Measurements from ENCODE around the gene GABRG3.

GABRG3 gene

GRCh38 chr15:27457766-27458165 is 486.8 kb downstream of the GABRG3 start:
- in situ Hi-C loops (cut with HindIII; ENCODE audit: low pct_unique_long_range_greater_than_20kb, low sequenced_read_pairs), result no loop called here
- no peak for TF ChIP-seq JUND (IDR thresholded peaks at IDR 0.05; ENCODE audit: low read depth)
- no peak for DNase-seq (ENCODE audit: low read depth in 1 of 2, low spot score in 1 of 2)

DNA sequence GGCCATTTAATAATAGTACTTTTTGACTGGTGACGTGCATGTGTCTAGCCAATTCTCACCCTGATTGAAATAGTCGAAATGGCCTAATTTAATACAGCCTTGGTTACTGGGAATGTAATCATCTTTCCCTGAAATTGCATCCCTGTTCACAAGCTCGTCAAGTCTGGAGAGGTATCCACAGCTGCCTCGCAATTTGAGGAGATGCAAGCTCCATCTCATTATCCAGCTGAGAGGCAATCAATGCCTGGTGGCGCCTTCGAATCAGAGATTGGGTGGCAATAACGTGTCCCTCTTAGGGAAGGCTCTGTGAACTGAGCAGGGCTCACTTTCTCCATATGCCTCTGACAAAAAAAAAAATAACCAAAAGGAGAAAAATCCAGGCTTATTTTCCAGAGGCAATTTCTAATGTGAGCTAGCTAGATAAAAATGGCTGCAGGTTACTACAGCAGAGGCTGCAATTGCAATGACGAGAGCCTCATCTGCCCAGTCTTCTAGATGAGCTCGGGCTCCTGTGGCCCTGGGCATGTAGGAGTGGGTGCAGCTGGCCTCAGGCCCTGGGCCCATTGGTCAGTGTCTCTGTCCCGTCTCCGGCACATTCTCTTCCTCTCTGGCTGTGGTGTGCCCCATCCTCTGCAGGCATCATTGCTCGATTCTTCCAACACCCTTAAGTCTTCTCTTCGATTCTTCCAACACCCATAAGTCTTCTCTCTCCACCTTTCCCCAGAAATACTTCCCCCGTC is 487.5 kb downstream of the GABRG3 start:
- TF ChIP-seq JUND (IDR thresholded peaks at IDR 0.05; ENCODE audit: low read depth), result no peak
- no peak for DNase-seq (ENCODE audit: low read depth in 1 of 2, low spot score in 1 of 2)

DNA sequence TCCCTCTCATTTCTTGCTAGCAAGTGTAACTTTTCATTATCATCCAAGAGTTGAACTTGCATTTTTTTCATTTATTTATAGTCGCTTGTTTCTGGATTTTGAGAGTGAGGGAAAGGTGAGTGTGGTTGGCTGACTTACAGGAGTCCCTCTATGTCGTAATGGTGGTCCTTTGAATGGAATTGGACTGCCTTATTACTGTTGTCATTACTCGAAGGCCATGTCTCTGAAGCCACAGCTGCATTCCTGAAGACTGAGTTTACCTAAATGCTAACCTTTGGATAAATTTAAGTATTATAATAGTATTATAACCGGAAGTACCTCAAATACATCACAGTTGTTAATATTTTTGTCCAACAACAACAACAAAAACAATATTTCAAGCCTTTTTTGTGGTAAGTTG is 488.9 kb downstream of the GABRG3 start:
- in situ Hi-C loops (cut with HindIII; ENCODE audit: low pct_unique_long_range_greater_than_20kb, low sequenced_read_pairs), result no loop called here
- no peak for TF ChIP-seq JUND (IDR thresholded peaks at IDR 0.05; ENCODE audit: low read depth)
- DNase-seq (ENCODE audit: low read depth in 1 of 2, low spot score in 1 of 2), result no peak

More for the DNA sequence above, 487.5 kb downstream of the GABRG3 start:
- in situ Hi-C loops (cut with HindIII; ENCODE audit: low pct_unique_long_range_greater_than_20kb, low sequenced_read_pairs), result no loop called here

DNA sequence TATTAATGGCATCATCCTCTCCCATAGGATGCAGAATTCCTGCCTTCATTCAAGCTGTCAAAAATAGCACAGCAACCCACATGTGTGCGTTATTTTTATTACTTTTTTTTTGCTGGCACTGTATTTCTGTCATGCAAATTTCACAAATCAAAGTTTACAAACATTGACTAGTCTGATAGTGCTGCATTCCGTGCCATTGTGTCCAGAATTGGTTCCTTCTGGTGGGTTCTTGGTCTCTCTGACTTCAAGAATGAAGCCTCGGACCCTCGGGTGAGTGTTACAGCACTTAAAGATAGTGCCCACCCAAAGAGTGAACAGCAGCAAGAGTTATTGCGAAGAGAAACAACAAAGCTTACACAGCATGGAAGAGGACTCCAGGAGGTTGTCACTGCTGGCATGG is 490.2 kb downstream of the GABRG3 start:
- no peak for DNase-seq (ENCODE audit: low read depth in 1 of 2, low spot score in 1 of 2)
- in situ Hi-C loops (cut with HindIII; ENCODE audit: low pct_unique_long_range_greater_than_20kb, low sequenced_read_pairs), result no loop called here

GRCh38 chr15:27463525-27464088 is 492.6 kb downstream of the GABRG3 start:
- in situ Hi-C loops (cut with HindIII; ENCODE audit: low pct_unique_long_range_greater_than_20kb, low sequenced_read_pairs), result no loop called here
- TF ChIP-seq JUND (IDR thresholded peaks at IDR 0.05; ENCODE audit: low read depth), result no peak
- no peak for DNase-seq (ENCODE audit: low read depth in 1 of 2, low spot score in 1 of 2)

More for the DNA sequence above, 490.2 kb downstream of the GABRG3 start:
- no peak for TF ChIP-seq JUND (IDR thresholded peaks at IDR 0.05; ENCODE audit: low read depth)

DNA sequence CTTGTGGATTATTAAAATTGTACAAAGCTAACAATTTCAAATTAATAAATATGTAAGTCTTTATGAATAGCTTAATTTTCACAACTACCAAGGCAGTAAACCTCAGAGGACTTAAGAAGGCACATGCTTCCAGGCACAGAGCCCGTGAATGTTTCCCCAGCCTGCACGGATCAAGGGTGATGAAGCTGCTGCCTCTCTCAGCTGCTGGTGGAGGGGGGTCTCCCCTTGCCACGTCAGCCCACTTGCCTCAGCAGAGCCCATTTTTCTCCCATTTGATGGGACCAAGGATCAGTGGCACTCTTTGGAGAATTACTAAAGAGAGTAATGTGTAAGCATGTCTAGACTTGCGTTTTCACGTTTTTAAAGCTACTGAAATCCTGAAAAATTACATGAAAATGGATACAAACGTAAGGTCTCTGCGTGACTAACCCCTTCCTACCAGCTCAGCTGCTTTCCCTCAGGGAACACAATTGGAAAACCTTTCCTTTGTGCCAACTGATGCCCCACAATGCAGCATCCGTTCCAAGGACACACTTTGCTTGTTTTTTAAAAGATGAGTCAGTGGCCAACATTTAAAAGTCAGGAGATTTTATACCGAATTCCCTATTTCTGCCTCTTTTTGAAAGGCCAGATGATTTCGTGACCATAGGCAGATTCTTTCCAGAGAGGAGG is 494.1 kb downstream of the GABRG3 start:
- no peak for DNase-seq (ENCODE audit: low read depth in 1 of 2, low spot score in 1 of 2)
- no peak for TF ChIP-seq JUND (IDR thresholded peaks at IDR 0.05; ENCODE audit: low read depth)
- in situ Hi-C loops (cut with HindIII; ENCODE audit: low pct_unique_long_range_greater_than_20kb, low sequenced_read_pairs), result no loop called here

DNA sequence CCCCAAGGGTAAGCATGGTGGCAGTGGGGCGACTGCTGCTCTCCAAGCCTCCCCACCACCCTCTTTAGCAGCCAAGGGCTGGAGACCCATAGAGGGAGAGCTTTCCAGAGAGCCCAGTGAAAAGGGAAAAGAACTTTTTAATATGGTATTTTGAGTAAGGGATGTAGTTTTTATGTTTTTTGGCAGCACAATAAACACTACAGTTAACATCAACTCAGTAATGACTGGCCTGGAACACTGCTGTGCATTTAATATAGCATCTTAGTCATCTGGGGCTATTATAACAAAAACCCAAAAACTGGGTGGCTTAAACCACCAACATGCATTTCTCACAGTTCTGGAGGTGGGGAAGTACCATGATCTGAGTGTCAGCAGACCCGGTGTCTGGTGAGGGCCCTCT is 495.8 kb downstream of the GABRG3 start:
- TF ChIP-seq JUND (IDR thresholded peaks at IDR 0.05; ENCODE audit: low read depth), result no peak
- in situ Hi-C loops (cut with HindIII; ENCODE audit: low pct_unique_long_range_greater_than_20kb, low sequenced_read_pairs), result no loop called here
- DNase-seq (ENCODE audit: low read depth in 1 of 2, low spot score in 1 of 2), result no peak

- no peak for TF ChIP-seq JUND (IDR thresholded peaks at IDR 0.05; ENCODE audit: low read depth)
- in situ Hi-C loops (cut with HindIII; ENCODE audit: low pct_unique_long_range_greater_than_20kb, low sequenced_read_pairs), result no loop called here
- no peak for DNase-seq (ENCODE audit: low read depth in 1 of 2, low spot score in 1 of 2)
Observed at GRCh38 chr15:27468151-27468591, 497.2 kb downstream of the GABRG3 start.

- TF ChIP-seq JUND (IDR thresholded peaks at IDR 0.05; ENCODE audit: low read depth), result no peak
- no peak for DNase-seq (ENCODE audit: low read depth in 1 of 2, low spot score in 1 of 2)
- in situ Hi-C loops (cut with HindIII; ENCODE audit: low pct_unique_long_range_greater_than_20kb, low sequenced_read_pairs), result no loop called here
Observed at GRCh38 chr15:27473845-27474244, 502.9 kb downstream of the GABRG3 start.

GRCh38 chr15:27475395-27475794 is 504.4 kb downstream of the GABRG3 start:
- TF ChIP-seq JUND (IDR thresholded peaks at IDR 0.05; ENCODE audit: low read depth), result no peak
- in situ Hi-C loops (cut with HindIII; ENCODE audit: low pct_unique_long_range_greater_than_20kb, low sequenced_read_pairs), result no loop called here
- no peak for DNase-seq (ENCODE audit: low read depth in 1 of 2, low spot score in 1 of 2)

DNA sequence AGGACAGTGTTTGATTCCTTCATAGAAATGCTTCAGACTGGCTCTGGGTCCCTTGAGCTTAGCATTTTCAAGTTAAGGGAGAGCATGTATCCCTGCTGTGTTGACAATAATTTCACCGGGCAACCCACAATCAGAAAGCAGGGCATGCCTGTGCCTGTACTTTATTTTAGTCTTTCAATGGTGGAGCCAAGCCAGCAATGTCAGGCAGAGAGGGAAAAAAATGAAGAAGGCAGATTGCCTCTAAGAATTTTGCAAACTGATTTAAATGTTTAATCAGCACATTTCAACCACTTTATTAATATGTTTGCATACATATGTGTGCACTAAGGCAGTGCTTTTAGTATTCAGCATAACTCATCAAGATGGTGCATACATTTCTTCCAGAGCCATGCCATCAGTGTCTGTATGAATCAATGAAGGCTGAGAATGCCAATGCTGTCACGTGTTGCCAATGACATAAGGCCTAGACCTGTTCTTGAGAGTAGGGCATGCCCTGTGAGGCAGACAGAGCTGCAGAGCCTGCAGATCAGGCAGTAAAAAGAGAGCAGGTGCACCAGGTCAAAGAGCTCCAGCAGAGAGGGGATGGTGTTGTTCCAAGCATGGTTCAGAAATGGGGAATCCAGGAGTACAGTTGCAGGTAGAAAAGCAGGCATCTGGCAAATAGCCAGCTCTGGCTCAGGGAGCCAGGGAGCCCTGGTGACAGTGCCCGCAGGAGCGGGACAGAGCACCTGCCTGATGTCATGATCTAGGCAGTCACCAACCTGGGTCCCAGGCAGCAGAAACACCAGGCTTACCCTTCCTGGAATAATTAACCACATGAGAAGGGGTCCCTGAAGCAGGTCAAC is 508.5 kb downstream of the GABRG3 start:
- in situ Hi-C loops (cut with HindIII; ENCODE audit: low pct_unique_long_range_greater_than_20kb, low sequenced_read_pairs), result no loop called here
- TF ChIP-seq JUND (IDR thresholded peaks at IDR 0.05; ENCODE audit: low read depth), result no peak
- DNase-seq (ENCODE audit: low read depth in 1 of 2, low spot score in 1 of 2), result peak in 1 of 2 experiments; percentile 58

GRCh38 chr15:27480141-27480530 is 509.2 kb downstream of the GABRG3 start:
- no peak for DNase-seq (ENCODE audit: low read depth in 1 of 2, low spot score in 1 of 2)
- no peak for TF ChIP-seq JUND (IDR thresholded peaks at IDR 0.05; ENCODE audit: low read depth)
- in situ Hi-C loops (cut with HindIII; ENCODE audit: low pct_unique_long_range_greater_than_20kb, low sequenced_read_pairs), result no loop called here

Data from T47D (cell line).